Measurements from ENCODE around the gene UBASH3A.
"Not testable (repeated sequence)": the region's sequence is repeated elsewhere in the genome, so short reads cannot be mapped to it uniquely, and the experiment has no call there.

The UBASH3A gene

GRCh38 chr21:42406201-42406621 lies 2.5 kb downstream of the UBASH3A start:
- no peak overlapping the region for H3K27ac ChIP-seq
- TF ChIP-seq CTCF (conservative IDR thresholded peaks at IDR 0.05), result no peak

GRCh38 chr21:42406866-42407265 lies 3.2 kb downstream of the UBASH3A start:
- no peak overlapping the region for H3K27ac ChIP-seq
- TF ChIP-seq CTCF (conservative IDR thresholded peaks at IDR 0.05), result no peak

GRCh38 chr21:42407476-42407875 lies 3.8 kb downstream of the UBASH3A start:
- no peak for TF ChIP-seq CTCF (conservative IDR thresholded peaks at IDR 0.05)
- H3K27ac ChIP-seq, result no peak overlapping the region

DNA sequence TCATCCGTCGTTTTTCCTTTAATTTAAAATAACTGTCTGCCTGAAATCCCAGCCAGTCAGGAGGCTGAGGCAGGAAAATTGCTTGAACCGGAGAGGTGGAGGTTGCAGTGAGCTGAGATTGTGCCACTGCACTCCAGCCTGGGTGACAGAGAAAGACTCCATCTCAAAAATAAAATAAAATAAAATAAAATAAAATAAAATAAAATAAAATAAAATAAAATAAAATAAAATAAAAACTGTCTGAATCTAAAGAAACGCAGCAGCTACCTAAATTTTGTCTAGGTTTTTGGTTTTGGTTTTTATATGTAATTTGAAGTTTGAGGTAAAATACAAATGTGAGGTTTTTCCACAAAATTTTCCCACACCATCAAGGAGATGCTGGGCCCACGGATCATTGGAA lies 5.0 kb downstream of the UBASH3A start:
- H3K27ac ChIP-seq, result not testable (repeated sequence)

GRCh38 chr21:42409366-42409765 lies 5.7 kb downstream of the UBASH3A start:
- H3K27ac ChIP-seq, result no peak overlapping the region
- no peak for TF ChIP-seq CTCF (conservative IDR thresholded peaks at IDR 0.05)

- H3K27ac ChIP-seq, result no peak overlapping the region
- peak; percentile 73 for TF ChIP-seq CTCF (conservative IDR thresholded peaks at IDR 0.05)
These were observed 7.6 kb downstream of the UBASH3A start for GRCh38 chr21:42411197-42411869.

DNA sequence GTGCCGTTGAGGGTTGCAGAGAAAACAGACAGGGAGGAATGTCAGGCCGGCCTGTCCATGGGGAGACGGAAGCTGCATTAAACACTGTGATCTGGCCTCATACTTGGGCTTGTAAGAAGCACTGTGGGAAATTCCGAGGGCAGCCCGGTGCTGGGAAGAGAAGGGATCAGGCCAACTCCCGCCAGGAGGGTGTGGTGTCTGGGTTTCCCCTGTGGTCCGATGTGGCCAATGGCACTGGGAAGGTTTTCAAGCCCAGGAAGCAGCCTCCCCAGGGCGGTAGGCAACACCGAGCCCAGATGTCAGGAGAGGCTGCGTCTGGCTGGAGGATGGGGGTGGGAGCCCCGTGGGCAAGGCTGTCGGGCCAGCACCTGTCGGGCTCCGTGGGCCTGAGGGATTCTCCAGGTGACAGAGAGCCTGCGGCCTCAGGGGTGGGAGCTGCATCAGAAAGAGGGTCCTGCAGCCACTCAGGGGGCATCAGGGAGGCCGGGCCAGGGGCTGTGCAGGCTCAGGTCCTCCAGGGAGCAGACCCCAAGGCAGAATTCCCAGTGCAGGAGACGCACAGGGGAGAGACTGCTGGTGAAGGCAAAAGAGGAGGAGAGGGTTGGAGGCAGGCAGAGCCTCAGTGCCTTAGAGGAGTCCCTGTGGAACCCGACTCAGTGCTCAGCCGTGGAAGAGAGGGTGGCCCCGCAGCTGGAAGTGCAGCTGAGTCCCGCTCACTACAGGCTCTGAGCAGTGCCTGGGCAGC lies 8.4 kb downstream of the UBASH3A start:
- no peak for TF ChIP-seq CTCF (conservative IDR thresholded peaks at IDR 0.05)

GRCh38 chr21:42412636-42412933 lies 8.9 kb downstream of the UBASH3A start:
- no peak for TF ChIP-seq CTCF (conservative IDR thresholded peaks at IDR 0.05)
- no peak overlapping the region for H3K27ac ChIP-seq

More for the DNA sequence above, 8.4 kb downstream of the UBASH3A start:
- no peak overlapping the region for H3K27ac ChIP-seq

All from VCaP (cell line).